ENCODE results near the gene XPO4. TPM values are rescaled to one million over a fixed set of nuclear protein-coding genes. Genes with fewer than 3 reads are reported as not detected.

XPO4 gene
- total RNA-seq, 1 donor from 2014 or later = 19.9 TPM

DNA sequence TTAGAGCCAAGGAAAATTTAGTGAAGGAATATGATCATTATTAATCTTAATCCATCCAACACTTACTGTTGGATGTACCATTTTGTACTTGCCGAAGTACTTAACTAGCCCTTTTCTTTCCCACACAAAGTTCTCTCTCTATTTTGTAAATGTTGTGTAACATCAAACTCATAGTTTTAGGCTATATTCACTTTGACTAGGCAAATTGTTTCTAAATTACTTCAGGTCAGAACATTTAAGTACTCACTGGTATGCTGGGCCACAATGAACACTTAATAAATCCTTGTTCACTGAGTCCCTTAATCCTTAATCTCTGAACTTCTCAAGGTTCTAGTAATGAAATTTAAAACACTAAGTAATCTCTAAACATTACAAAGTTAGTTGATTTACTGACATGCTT is 79.5 kb downstream of the XPO4 start:
- Histone ChIP-seq H3K27ac (ENCODE audit: low read depth, low read length) (no peak overlapping the region), H2AFZ (ENCODE audit: low read depth, low read length) (no peak overlapping the region), H3K4me1 (ENCODE audit: insufficient read depth, low read length) (peaks cover 25% of the 10 kb centered on the region), H3K4me3 (ENCODE audit: insufficient read depth, low read depth, low read length) (no peak overlapping the region), H3K79me2 (ENCODE audit: insufficient read depth, low read length) (peaks cover 3% of the 10 kb centered on the region), H3K9me3 (ENCODE audit: insufficient read depth, low read depth, low read length) (no peaks in the 10 kb centered on the region), H4K20me1 (ENCODE audit: insufficient read depth, low read length) (no peaks in the 10 kb centered on the region), H3K27me3 (ENCODE audit: insufficient read depth, low read length) (no peaks in the 10 kb centered on the region), H3K36me3 (ENCODE audit: insufficient read depth, low read length) (no peaks in the 10 kb centered on the region), H3K9ac (ENCODE audit: low read length) (no peak overlapping the region), H3K4me2 (ENCODE audit: low read length) (no peak overlapping the region)
- H3K9me3 Mint-ChIP-seq (ENCODE audit: unreplicated experiment) = no peaks in the 10 kb centered on the region
- no peak for DNase-seq (ENCODE audit: low read depth)
- H3K27ac Mint-ChIP-seq (ENCODE audit: unreplicated experiment) = no peak overlapping the region
- no peak for TF ChIP-seq EZH2 (IDR thresholded peaks at IDR 0.05; ENCODE audit: insufficient read depth, low read length)
- TF ChIP-seq, protein P1, sequence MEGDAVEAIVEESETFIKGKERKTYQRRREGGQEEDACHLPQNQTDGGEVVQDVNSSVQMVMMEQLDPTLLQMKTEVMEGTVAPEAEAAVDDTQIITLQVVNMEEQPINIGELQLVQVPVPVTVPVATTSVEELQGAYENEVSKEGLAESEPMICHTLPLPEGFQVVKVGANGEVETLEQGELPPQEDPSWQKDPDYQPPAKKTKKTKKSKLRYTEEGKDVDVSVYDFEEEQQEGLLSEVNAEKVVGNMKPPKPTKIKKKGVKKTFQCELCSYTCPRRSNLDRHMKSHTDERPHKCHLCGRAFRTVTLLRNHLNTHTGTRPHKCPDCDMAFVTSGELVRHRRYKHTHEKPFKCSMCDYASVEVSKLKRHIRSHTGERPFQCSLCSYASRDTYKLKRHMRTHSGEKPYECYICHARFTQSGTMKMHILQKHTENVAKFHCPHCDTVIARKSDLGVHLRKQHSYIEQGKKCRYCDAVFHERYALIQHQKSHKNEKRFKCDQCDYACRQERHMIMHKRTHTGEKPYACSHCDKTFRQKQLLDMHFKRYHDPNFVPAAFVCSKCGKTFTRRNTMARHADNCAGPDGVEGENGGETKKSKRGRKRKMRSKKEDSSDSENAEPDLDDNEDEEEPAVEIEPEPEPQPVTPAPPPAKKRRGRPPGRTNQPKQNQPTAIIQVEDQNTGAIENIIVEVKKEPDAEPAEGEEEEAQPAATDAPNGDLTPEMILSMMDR (IDR thresholded peaks at IDR 0.05; ENCODE audit: insufficient read depth, low read depth, low read length) = no peak
- no peak overlapping the region for H3K4me3 Mint-ChIP-seq (ENCODE audit: unreplicated experiment)
- FAIRE-seq = no peak
- H3K4me1 Mint-ChIP-seq (ENCODE audit: low read depth, unreplicated experiment) = peaks cover 34% of the 10 kb centered on the region
- no peaks in the 10 kb centered on the region for H3K27me3 Mint-ChIP-seq (ENCODE audit: low read depth, unreplicated experiment)
- H3K36me3 Mint-ChIP-seq (ENCODE audit: low read depth, unreplicated experiment) = no peaks in the 10 kb centered on the region

- no peaks in the 10 kb centered on the region for H3K36me3 ChIP-seq (ENCODE audit: insufficient read depth, low read length)
- FAIRE-seq (no peak), DNase-seq (ENCODE audit: low read depth) (no peak)
- H3K27ac ChIP-seq (ENCODE audit: low read depth, low read length) = no peak overlapping the region
- H3K79me2 ChIP-seq (ENCODE audit: insufficient read depth, low read length) = peaks cover 3% of the 10 kb centered on the region
- Mint-ChIP-seq H3K27ac (ENCODE audit: unreplicated experiment) (no peak overlapping the region), H3K9me3 (ENCODE audit: unreplicated experiment) (no peaks in the 10 kb centered on the region), H3K36me3 (ENCODE audit: low read depth, unreplicated experiment) (no peaks in the 10 kb centered on the region), H3K4me1 (ENCODE audit: low read depth, unreplicated experiment) (peaks cover 31% of the 10 kb centered on the region), H3K27me3 (ENCODE audit: low read depth, unreplicated experiment) (no peaks in the 10 kb centered on the region), H3K4me3 (ENCODE audit: unreplicated experiment) (no peak overlapping the region)
- H2AFZ ChIP-seq (ENCODE audit: low read depth, low read length) = no peak overlapping the region
- no peaks in the 10 kb centered on the region for H3K9me3 ChIP-seq (ENCODE audit: insufficient read depth, low read depth, low read length)
- no peak overlapping the region for H3K4me2 ChIP-seq (ENCODE audit: low read length)
- TF ChIP-seq EZH2 (IDR thresholded peaks at IDR 0.05; ENCODE audit: insufficient read depth, low read length) = no peak
- TF ChIP-seq, protein P1 (IDR thresholded peaks at IDR 0.05; ENCODE audit: insufficient read depth, low read depth, low read length) = no peak
- H3K4me3 ChIP-seq (ENCODE audit: insufficient read depth, low read depth, low read length) = no peak overlapping the region
- no peaks in the 10 kb centered on the region for H3K27me3 ChIP-seq (ENCODE audit: insufficient read depth, low read length)
- no peak overlapping the region for H3K9ac ChIP-seq (ENCODE audit: low read length)
- H4K20me1 ChIP-seq (ENCODE audit: insufficient read depth, low read length) = no peaks in the 10 kb centered on the region
- peaks cover 25% of the 10 kb centered on the region for H3K4me1 ChIP-seq (ENCODE audit: insufficient read depth, low read length)
Measured at GRCh38 chr13:20822406-20822805, 80.1 kb downstream of the XPO4 start.

DNA sequence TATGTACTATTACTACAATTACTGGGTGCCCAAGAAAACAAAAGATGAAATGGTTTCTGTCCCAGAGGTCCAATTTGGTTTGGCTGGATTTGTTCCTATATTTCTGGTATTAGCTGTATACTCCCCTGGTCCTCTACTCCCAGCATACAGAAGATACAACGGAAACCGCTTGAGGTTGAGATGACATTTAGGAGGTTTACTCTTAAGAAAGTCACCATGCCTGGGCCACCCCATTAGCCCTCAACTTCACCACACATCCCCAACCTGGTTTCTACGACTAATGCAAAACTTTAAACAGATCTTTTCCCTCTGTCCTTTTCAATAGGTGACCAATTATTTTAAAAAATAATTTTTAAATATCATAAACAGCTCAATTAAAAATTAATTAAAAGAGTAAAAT is 82.8 kb downstream of the XPO4 start:
- Histone ChIP-seq H3K9ac (ENCODE audit: low read length) (no peak overlapping the region), H3K27me3 (ENCODE audit: insufficient read depth, low read length) (no peaks in the 10 kb centered on the region), H3K27ac (ENCODE audit: low read depth, low read length) (no peak overlapping the region), H4K20me1 (ENCODE audit: insufficient read depth, low read length) (no peaks in the 10 kb centered on the region), H3K4me2 (ENCODE audit: low read length) (no peak overlapping the region), H3K36me3 (ENCODE audit: insufficient read depth, low read length) (no peaks in the 10 kb centered on the region), H2AFZ (ENCODE audit: low read depth, low read length) (no peak overlapping the region), H3K79me2 (ENCODE audit: insufficient read depth, low read length) (peaks cover 3% of the 10 kb centered on the region), H3K4me1 (ENCODE audit: insufficient read depth, low read length) (peaks cover 14% of the 10 kb centered on the region), H3K9me3 (ENCODE audit: insufficient read depth, low read depth, low read length) (no peaks in the 10 kb centered on the region), H3K4me3 (ENCODE audit: insufficient read depth, low read depth, low read length) (no peak overlapping the region)
- TF ChIP-seq, protein P1 (IDR thresholded peaks at IDR 0.05; ENCODE audit: insufficient read depth, low read depth, low read length) = no peak
- TF ChIP-seq EZH2 (IDR thresholded peaks at IDR 0.05; ENCODE audit: insufficient read depth, low read length) = no peak
- Mint-ChIP-seq H3K27ac (ENCODE audit: unreplicated experiment) (no peak overlapping the region), H3K9me3 (ENCODE audit: unreplicated experiment) (no peaks in the 10 kb centered on the region), H3K4me3 (ENCODE audit: unreplicated experiment) (no peak overlapping the region), H3K36me3 (ENCODE audit: low read depth, unreplicated experiment) (no peaks in the 10 kb centered on the region), H3K27me3 (ENCODE audit: low read depth, unreplicated experiment) (no peaks in the 10 kb centered on the region), H3K4me1 (ENCODE audit: low read depth, unreplicated experiment) (peaks cover 17% of the 10 kb centered on the region)
- DNase-seq (ENCODE audit: low read depth) (no peak), FAIRE-seq (no peak)
